HEK293 (cell line): ENCODE results near the gene PDE1C.

ENCODE experiments used
- CTCF ChIA-PET: fragments of 350-600 bp; formaldehyde crosslinking; extraction: SDS; loops from one replicate; lab custom pipeline; 2021; ENCODE audit warnings: antibody characterized with exemption; lab: Yijun Ruan, JAX
- POLR2A ChIA-PET: fragments of 300-600 bp; formaldehyde crosslinking; extraction: SDS; loops from one replicate; lab custom pipeline; 2020; ENCODE audit warnings: antibody characterized with exemption, inconsistent platforms; lab: Yijun Ruan, JAX
- H3K27ac ChIP-seq: fragments of 200-500 bp; sonication (Bioruptor generic); 2 replicates; pipeline ENCODE4 v1.5.1; 2014; ENCODE audit warnings: low read depth, low read length, control low read depth, inconsistent platforms; ENCODE audit errors: extremely low read depth
- H3K36me3 ChIP-seq, 2 experiments: fragments of 200-500 bp in 1 of 2; sonication (Bioruptor generic) in 1 of 2; 1 replicate in 1 of 2; 2 replicates in 1 of 2; pipeline ENCODE4 v1.5.1; 2014 to 2017; ENCODE audit warnings: inconsistent platforms in 2 of 2, low read length in 2 of 2; ENCODE audit not compliant: control insufficient read depth in 2 of 2, insufficient read depth in 1 of 2
- H3K4me1 ChIP-seq: fragments of 200-500 bp; sonication (Bioruptor generic); 2 replicates; pipeline ENCODE4 v1.5.1; 2014; ENCODE audit warnings: mild to moderate bottlenecking, low read length, inconsistent platforms; ENCODE audit not compliant: control insufficient read depth, insufficient read depth
- H3K4me3 ChIP-seq: 2 replicates; pipeline ENCODE4 v1.5.1; 2011; ENCODE audit warnings: low read depth, mild to moderate bottlenecking, control low read depth, low read length, moderate library complexity
- H3K9me3 ChIP-seq: fragments of 200-500 bp; sonication (Bioruptor generic); 2 replicates; pipeline ENCODE4 v1.5.1; 2014; ENCODE audit warnings: low read depth, low read length, inconsistent platforms; ENCODE audit not compliant: control insufficient read depth, insufficient read depth
- KLF10 ChIP-seq: fragments of 450-650 bp; IDR thresholded peaks from 2 replicates; pipeline ENCODE4 v1.5.1; 2018; ENCODE audit warnings: missing biosample characterization, mild to moderate bottlenecking, missing genetic modification characterization
- KLF7 ChIP-seq: fragments of 450-650 bp; formaldehyde crosslinking; IDR thresholded peaks from 2 replicates; pipeline ENCODE4 v1.5.1; 2016; ENCODE audit warnings: missing biosample characterization, missing genetic modification characterization, borderline replicate concordance
- KLF9 ChIP-seq: fragments of 450-650 bp; formaldehyde crosslinking; IDR thresholded peaks from 2 replicates; pipeline ENCODE4 v1.5.1; 2016; ENCODE audit warnings: missing biosample characterization, missing genetic modification characterization, low read depth
- PRDM10 ChIP-seq: fragments of 450-650 bp; formaldehyde crosslinking; IDR thresholded peaks from 2 replicates; pipeline ENCODE4 v1.5.1; 2016; ENCODE audit warnings: missing biosample characterization, missing genetic modification characterization
- PRDM2 ChIP-seq: fragments of 450-650 bp; formaldehyde crosslinking; IDR thresholded peaks from 2 replicates; pipeline ENCODE4 v1.5.1; 2016; ENCODE audit warnings: missing biosample characterization, missing genetic modification characterization, borderline replicate concordance
- SCRT1 ChIP-seq: fragments of 450-650 bp; formaldehyde crosslinking; IDR thresholded peaks from 2 replicates; pipeline ENCODE4 v1.5.1; 2016; ENCODE audit warnings: missing biosample characterization, missing genetic modification characterization, borderline replicate concordance
- SCRT2 ChIP-seq: fragments of 450-650 bp; formaldehyde crosslinking; IDR thresholded peaks from 2 replicates; pipeline ENCODE4 v1.5.1; 2016; ENCODE audit warnings: missing biosample characterization, missing genetic modification characterization
- ZBTB26 ChIP-seq: fragments of 450-650 bp; formaldehyde crosslinking; optimal IDR thresholded peaks from 2 replicates; pipeline ENCODE3; 2016; ENCODE audit warnings: missing biosample characterization, mild to moderate bottlenecking, missing genetic modification characterization
- ZBTB44 ChIP-seq: fragments of 450-650 bp; IDR thresholded peaks from 2 replicates; pipeline ENCODE4 v1.5.1; 2018; ENCODE audit warnings: missing biosample characterization, mild to moderate bottlenecking, missing genetic modification characterization
- ZFHX2 ChIP-seq: fragments of 450-650 bp; formaldehyde crosslinking; conservative IDR thresholded peaks from 2 replicates; pipeline ENCODE4 v1.5.1; 2016; ENCODE audit warnings: missing biosample characterization, missing genetic modification characterization
- ZFP37 ChIP-seq: fragments of 450-650 bp; formaldehyde crosslinking; IDR thresholded peaks from 2 replicates; pipeline ENCODE4 v1.5.1; 2016; ENCODE audit warnings: missing biosample characterization, missing genetic modification characterization
- ZFP69B ChIP-seq: fragments of 450-650 bp; formaldehyde crosslinking; IDR thresholded peaks from 2 replicates; pipeline ENCODE4 v1.5.1; 2016; ENCODE audit warnings: missing biosample characterization, missing genetic modification characterization
- ZNF114 ChIP-seq: fragments of 450-650 bp; formaldehyde crosslinking; IDR thresholded peaks from 2 replicates; pipeline ENCODE4 v1.5.0; 2017; ENCODE audit warnings: missing biosample characterization, missing genetic modification characterization
- ZNF202 ChIP-seq: fragments of 450-650 bp; formaldehyde crosslinking; IDR thresholded peaks from 2 replicates; pipeline ENCODE4 v1.5.1; 2016; ENCODE audit warnings: missing biosample characterization, missing genetic modification characterization, borderline replicate concordance
- ZNF302 ChIP-seq: fragments of 450-650 bp; formaldehyde crosslinking; IDR thresholded peaks from 2 replicates; pipeline ENCODE4 v1.5.1; 2016; ENCODE audit warnings: missing biosample characterization, missing genetic modification characterization, low read depth
- ZNF341 ChIP-seq: fragments of 450-650 bp; formaldehyde crosslinking; IDR thresholded peaks from 2 replicates; pipeline ENCODE4; 2016; ENCODE audit warnings: low read depth, missing biosample characterization, missing genetic modification characterization
- ZNF37A ChIP-seq: fragments of 450-650 bp; IDR thresholded peaks from 2 replicates; pipeline ENCODE4 v1.5.1; 2018; ENCODE audit warnings: missing biosample characterization, missing genetic modification characterization
- ZNF473 ChIP-seq: fragments of 450-650 bp; formaldehyde crosslinking; IDR thresholded peaks from 2 replicates; pipeline ENCODE4 v1.5.1; 2017; ENCODE audit warnings: missing biosample characterization, missing genetic modification characterization
- ZNF571 ChIP-seq: fragments of 450-650 bp; formaldehyde crosslinking; IDR thresholded peaks from 2 replicates; pipeline ENCODE4 v1.5.0; 2017; ENCODE audit warnings: missing biosample characterization, missing genetic modification characterization
- ZNF623 ChIP-seq: fragments of 450-650 bp; formaldehyde crosslinking; IDR thresholded peaks from 2 replicates; pipeline ENCODE4 v1.5.1; 2016; ENCODE audit warnings: missing biosample characterization, missing genetic modification characterization
- ZNF645 ChIP-seq: fragments of 450-650 bp; formaldehyde crosslinking; IDR thresholded peaks from 2 replicates; pipeline ENCODE4; 2016; ENCODE audit warnings: missing biosample characterization, missing genetic modification characterization
- ZNF747 ChIP-seq: fragments of 450-650 bp; formaldehyde crosslinking; IDR thresholded peaks from 2 replicates; pipeline ENCODE4 v1.5.1; 2016; ENCODE audit warnings: missing biosample characterization, missing genetic modification characterization
- ZNF785 ChIP-seq: fragments of 450-650 bp; formaldehyde crosslinking; IDR thresholded peaks from 2 replicates; pipeline ENCODE4 v1.5.1; 2016; ENCODE audit warnings: missing biosample characterization, missing genetic modification characterization

PDE1C gene

GRCh38 chr7:31796375-31796774 is 273.8 kb downstream of the PDE1C start (continued):
- TF ChIP-seq ZNF785 (tag by site-specific recombination), result no peak
- TF ChIP-seq ZNF645 (tag by site-specific recombination), result no peak
- TF ChIP-seq SCRT1 (tag by site-specific recombination), result no peak

GRCh38 chr7:31794851-31795344 is 275.3 kb downstream of the PDE1C start:
- no peaks in the 10 kb centered on the region for H3K36me3 ChIP-seq
- H3K27ac ChIP-seq, result no peak overlapping the region
- TF ChIP-seq KLF9 (tag by site-specific recombination), result no peak
- no peak for TF ChIP-seq ZNF341 (tag by site-specific recombination)
- no peak for TF ChIP-seq SCRT2 (tag by site-specific recombination)
- TF ChIP-seq PRDM2 (tag by site-specific recombination), result no peak
- TF ChIP-seq ZFP37, result no peak
- TF ChIP-seq ZNF747 (tag by site-specific recombination), result no peak
- TF ChIP-seq ZNF571 (tag by site-specific recombination), result no peak
- no peak for TF ChIP-seq ZNF202 (tag by site-specific recombination)
- no peak for TF ChIP-seq ZBTB44 (tag by site-specific recombination)
- no peak for TF ChIP-seq KLF10 (tag by site-specific recombination)
- TF ChIP-seq ZNF473 (tag by site-specific recombination), result no peak
- TF ChIP-seq ZNF623 (tag by site-specific recombination), result no peak
- no peak for TF ChIP-seq ZNF37A (tag by site-specific recombination)
- no peak for TF ChIP-seq ZFHX2
- TF ChIP-seq ZBTB26, result no peak
- no peak for TF ChIP-seq ZNF302 (tag by site-specific recombination)
- TF ChIP-seq ZNF114 (tag by site-specific recombination), result no peak
- no peak for TF ChIP-seq KLF7 (tag by site-specific recombination)
- no peak for TF ChIP-seq PRDM10
- TF ChIP-seq ZFP69B, result no peak
- ChIA-PET POLR2A (no interaction called here), CTCF (interaction anchor here (0.9 kb wide), 1 partner anchor 13 kb away, joined by 3 read pairs; no protein-coding TSS in a partner anchor)
- H3K4me3 ChIP-seq, result no peak overlapping the region
- no peaks in the 10 kb centered on the region for H3K9me3 ChIP-seq
- H3K4me1 ChIP-seq, result no peaks in the 10 kb centered on the region
